ENCODE data around the gene FOXK1.
"Not testable (repeated sequence)": the region's sequence is repeated elsewhere in the genome, so short reads cannot be mapped to it uniquely, and the experiment has no call there.

FOXK1 gene

DNA sequence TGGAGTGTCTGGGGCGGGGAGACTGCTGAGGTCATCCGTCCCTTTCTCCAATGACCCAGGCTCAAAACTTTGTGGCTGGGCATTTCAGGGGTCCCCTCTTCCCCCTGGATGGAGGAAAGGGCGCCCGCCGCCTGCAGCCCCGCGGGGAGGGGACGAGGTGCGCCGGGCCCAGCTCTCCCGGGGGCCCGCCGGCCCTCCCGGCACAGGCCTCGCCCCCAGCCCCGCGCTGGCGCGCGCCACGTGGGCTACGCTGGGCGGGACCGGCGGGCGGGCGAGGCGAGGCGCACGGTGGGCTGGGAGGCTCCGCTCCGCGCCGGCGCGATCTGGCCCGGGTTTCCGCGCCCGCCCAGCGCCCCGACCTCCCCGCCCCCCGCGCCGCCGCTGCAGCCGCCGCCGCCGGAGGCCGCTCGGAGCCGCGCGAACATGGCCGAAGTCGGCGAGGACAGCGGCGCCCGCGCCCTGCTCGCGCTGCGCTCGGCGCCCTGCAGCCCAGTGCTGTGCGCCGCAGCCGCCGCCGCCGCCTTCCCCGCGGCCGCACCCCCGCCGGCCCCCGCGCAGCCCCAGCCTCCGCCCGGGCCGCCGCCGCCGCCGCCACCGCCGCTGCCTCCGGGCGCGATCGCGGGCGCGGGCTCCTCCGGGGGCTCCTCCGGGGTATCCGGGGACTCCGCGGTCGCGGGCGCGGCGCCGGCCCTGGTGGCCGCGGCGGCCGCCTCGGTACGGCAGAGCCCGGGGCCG is at the start of gene FOXK1:
Gene FOXK1 (plus strand): TSS at position 410 of the 735 bp plus-strand sequence. CDS start 14 bp downstream, at position 424.
- peak; percentile 66 for DNase-seq (ENCODE audit: low spot score)

DNA sequence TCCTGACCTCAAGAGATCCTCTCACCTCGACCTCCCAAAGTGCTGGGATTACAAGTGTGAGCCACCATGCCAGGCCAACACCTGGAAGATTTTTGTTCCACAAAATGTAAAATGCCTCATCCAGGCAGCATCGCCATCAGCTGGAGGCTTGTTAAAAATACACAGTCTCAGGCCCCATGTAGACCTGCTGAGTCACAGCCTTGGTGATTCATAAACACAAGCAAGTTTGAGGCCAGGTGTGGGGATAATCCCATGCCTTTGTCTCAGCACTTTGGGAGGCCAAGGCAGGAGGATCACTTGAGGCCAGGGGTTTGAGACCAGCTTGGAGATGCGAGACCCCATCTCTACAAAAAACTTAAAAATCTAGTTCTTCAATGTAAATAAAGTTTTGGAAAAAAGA is 49.1 kb upstream of the FOXK1 start:
- DNase-seq (ENCODE audit: low spot score), result no peak

- DNase-seq (ENCODE audit: low spot score), result no peak
These were observed 47.9 kb upstream of the FOXK1 start for GRCh38 chr7:4634166-4634565.

DNA sequence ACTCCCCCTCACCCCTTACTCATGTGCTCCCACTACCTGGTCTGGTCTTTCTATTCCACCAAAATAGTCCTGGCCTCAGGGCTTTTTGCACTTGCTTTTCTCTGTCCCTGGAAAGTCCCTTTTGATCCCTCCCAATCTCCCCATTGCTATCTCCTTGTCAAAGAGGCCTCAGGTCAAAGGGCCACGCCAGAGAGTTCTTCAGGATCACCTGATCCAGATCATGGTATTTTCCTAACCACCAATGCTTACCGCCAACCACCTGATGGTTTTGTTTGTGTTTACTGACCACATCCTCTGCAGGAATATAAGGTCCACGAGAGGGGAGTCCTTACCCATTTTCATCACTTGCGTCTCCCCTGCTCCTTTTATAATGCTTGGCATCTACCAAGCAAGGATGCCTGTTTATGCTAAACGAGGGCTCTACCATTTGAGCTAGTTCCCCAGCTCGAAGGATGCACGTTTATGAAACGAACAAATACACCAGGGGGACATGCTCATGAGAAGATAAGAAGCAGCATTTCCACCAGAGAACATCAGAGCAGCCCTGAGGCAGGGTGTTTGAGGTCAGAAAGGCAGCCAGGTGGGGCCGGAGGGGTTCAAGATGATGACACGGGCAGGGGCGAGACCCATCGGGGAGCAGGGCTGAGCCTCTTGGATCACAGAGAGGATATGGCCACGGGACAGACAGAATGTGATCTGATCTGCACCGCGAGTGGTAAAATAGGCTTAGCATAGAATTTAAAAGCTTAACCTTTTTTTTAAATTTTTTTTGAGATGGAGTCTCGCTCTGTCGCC is 43.1 kb upstream of the FOXK1 start:
- DNase-seq (ENCODE audit: low spot score), result no peak

DNA sequence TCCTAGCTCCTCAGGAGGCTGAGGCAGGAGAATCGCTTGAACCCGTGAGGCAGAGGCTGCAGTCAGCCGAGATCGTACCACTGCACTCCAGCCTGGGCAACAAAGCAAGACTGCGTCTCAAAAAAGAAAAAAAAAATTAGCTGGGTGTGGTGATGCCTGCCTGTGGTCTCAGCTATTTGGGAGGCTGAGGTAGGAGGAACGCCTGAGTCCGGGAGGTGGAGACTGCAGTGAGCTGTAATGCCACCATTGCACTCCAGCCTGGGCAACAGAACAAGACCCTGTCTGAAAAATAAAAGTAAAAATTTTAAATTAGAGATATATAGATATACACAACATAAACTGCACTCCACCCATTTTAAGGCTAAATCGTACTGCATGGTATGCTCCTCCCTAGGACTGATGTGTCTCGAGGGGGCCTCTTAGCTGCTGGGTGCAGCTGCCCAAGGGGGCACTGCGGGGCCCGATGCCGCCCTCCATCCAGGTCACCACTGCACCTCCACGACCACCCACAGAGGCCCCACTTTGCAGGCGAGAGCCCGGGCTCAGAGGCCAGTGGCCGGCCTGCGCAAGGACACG is 40.9 kb upstream of the FOXK1 start:
- DNase-seq (ENCODE audit: low spot score), result no peak

GRCh38 chr7:4641667-4642467 is 40.2 kb upstream of the FOXK1 start:
- peak; percentile 90 for DNase-seq (ENCODE audit: low spot score)

- DNase-seq (ENCODE audit: low spot score), result peak; percentile 16
These were observed 39.5 kb upstream of the FOXK1 start for GRCh38 chr7:4642468-4643203.

DNA sequence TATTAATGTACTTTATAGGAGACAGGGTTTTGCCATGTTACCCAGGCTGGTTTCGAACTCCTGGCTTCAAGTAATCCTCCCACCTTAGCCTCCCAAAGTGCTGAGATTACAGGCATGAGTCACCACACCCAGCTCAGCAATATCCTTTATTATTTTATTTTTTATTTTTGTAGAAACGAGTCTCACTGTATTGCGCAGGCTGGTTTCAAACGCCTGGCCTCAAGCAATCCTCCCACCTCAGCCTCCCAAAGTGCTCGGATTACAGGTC is 39.0 kb upstream of the FOXK1 start:
- DNase-seq (ENCODE audit: low spot score), result not testable (repeated sequence)

DNA sequence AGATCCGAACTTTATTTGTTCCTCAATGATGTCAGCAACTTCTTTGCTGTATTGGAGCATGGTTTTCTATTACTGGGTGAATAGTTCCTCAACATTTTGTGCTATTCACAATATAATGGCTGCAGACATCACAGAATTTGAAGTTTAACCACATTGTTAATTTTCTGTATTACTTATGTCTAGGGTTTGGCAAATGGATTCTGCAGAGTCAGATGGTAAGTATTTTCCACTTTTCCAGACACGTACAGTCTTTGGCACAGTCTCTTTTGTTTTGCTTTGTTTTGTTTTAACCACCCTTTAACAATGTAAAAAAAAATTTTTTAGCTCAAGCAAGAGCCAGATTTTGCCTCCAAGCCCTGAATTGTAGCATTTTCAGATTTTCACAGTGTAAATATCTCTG is 36.8 kb upstream of the FOXK1 start:
- no peak for DNase-seq (ENCODE audit: low spot score)

GRCh38 chr7:4648111-4648510 is 34.0 kb upstream of the FOXK1 start:
- DNase-seq (ENCODE audit: low spot score), result no peak

- peak; percentile 24 for DNase-seq (ENCODE audit: low spot score)
These were observed 31.6 kb upstream of the FOXK1 start for GRCh38 chr7:4650433-4651047.

DNA sequence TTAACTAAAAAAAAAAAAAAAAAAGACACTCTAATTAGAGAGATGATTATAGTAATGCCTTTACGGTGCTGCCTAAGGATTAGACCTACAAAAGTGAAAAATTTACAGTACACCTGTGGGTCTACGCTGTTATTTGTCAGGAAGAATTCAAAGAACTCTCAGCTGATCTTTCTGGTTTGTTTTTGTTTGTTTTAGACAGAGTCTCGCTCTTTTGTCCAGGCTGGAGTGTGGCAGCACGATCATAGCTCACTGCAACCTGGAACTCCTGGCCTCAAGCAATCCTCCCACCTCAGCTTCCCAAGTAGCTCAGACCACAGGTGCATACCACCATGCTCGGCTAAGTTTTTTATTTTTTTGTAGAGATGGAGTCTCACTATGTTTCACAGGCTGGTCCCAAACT is 28.3 kb upstream of the FOXK1 start:
- DNase-seq (ENCODE audit: low spot score), result no peak

- no peak for DNase-seq (ENCODE audit: low spot score)
These were observed 26.8 kb upstream of the FOXK1 start for GRCh38 chr7:4655311-4655710.

DNA sequence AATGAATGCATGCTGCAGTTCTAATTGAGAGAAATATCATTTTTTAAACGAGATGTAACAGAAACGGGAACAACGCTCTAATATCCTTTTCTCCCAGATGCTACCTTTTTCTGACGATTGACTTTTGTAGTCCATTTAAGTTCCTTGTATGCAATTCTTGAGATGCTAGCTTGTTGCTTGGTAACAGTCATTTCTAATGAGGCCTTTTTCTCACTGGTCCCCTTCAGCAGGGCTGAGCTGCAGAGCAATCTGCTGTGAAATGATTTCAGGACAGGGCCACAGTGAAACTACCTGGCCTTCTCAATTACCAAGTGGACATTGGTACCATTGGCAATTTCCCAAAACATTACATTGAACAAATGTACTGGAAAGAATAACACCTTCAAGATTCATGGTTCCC is 26.2 kb upstream of the FOXK1 start:
- no peak for DNase-seq (ENCODE audit: low spot score)

DNA sequence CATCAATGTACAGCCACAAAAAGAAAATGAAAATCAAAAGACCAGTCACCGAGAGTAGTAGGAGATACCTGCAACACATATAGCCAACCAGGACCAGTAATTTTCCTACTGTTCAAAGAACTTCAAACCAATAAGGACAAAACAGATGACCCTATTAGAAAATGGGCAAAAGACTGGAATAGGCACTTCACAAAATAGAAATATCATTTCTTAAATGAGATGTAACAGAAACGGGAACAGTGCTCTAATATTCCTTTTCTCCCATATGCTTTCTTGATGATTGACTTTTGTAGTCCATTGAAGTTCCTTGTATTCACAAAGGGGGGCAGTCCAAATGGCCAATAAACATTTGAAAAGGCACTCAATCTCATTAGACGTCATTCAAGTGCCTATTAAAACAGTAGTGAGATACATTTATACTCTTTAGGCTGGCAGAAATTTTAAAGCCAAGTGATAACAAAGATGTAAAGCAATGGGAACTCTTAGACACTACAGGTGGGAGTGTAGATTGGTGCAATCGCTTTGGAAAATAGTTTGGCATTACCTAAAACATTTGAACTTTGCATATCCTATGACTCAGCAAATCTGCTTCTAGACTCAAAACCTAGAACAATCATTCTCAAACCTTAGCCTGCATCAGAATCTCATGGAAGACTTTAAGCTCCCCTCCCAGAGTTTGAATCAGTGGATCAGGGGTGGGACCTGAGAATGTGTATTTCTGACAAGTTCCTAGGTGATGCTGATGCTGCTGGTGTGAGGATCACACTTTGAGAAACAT is 24.3 kb upstream of the FOXK1 start:
- DNase-seq (ENCODE audit: low spot score), result no peak

- DNase-seq (ENCODE audit: low spot score), result no peak
These were observed 22.4 kb upstream of the FOXK1 start for GRCh38 chr7:4659551-4660286.

DNA sequence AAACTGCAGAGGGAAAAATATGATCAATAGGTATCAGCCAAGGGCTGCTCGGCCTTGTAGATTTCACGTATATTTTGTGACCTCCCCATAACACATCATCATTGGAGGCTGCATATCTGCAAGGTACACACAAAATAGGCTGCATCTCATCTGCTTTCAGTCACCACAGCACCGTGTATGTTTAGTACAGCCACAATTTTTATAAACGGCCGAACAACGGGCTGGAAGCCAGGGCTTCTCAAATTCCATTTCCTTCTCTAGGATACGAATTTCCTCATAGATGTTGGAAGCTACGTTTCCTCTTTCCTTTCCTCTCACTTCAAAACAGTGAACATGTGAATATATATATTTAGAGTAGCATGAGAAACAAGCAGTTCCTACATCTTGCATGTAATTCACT is 20.2 kb upstream of the FOXK1 start:
- DNase-seq (ENCODE audit: low spot score), result no peak

DNA sequence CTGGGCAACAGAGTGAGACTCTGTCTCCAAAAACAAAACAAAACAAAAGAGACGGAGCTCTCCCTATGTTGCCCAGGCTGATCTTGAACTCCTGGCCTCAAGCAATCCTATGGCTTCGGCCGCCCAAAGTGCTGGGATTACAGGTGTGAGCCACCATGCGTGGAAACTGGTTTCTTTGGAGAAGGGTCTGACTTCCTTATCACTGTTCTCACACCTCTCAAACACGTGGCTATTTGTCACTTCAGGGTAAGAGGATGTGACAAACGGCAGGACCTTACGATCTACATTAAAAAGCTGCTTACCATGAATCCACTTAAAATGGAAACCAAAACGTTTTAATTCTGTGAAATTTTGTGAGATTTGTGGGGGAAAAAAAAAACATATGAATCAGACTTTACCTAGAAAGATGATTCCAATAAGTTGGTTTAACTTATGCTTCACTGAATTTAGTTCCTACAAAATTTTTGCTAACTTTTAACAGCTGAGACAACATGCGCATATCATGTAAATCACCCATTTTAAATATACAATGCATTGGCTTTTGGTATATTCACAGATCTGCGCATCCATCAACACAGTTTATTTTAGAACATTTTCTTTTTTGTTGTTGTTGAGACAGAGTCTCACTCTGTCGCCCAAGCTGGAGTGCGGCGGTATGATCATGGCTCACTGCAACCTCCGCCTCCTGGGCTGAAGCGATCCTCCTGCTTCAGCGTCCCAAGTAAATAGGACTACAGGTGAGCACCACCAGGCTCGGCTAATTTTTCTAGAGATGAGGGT is 18.7 kb upstream of the FOXK1 start:
- DNase-seq (ENCODE audit: low spot score), result no peak

- DNase-seq (ENCODE audit: low spot score), result no peak
These were observed 16.4 kb upstream of the FOXK1 start for GRCh38 chr7:4665661-4666060.

Data from globus pallidus (tissue), 1 donor.